Measurements from ENCODE around the gene KIF16B. TPM values are rescaled to one million over a fixed set of nuclear protein-coding genes. Genes with fewer than 3 reads are reported as not detected.

The KIF16B gene
- total and polyA plus RNA-seq, 4 donors = 5.1 to 19.7 (median 8.4) TPM

DNA sequence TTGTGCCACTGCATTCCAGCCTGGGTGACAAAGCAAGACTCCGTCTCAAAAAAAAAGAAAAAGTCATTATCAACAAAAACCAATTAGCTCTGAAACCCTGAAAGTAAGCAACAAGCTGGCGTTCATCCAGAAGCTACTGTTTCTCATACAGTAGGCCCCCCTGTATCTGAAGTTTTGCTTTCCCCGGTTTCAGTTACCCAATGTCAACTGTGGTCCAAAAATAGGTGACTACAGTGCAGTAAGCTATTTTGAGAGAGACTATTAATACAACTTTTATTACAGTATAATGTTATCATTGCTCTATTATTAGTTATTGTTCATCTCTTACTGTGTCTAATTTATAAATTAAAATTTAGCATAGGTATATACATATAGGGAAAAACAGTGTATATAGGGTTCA, 135.1 kb downstream of the KIF16B start:
- Histone ChIP-seq H3K27ac (ENCODE audit: low read depth in 1 of 2, low read length in 2 of 2) (no peak overlapping the region), H3K27me3 (ENCODE audit: control insufficient read depth in 4 of 4, insufficient read depth in 4 of 4, low read length in 3 of 4) (no peaks in the 10 kb centered on the region), H3K9ac (ENCODE audit: low read depth in 1 of 2, low read length in 2 of 2) (no peak overlapping the region), H3K36me3 (ENCODE audit: control insufficient read depth in 4 of 4, insufficient read depth in 3 of 4, low read depth in 1 of 4, low read length in 3 of 4) (no peaks in the 10 kb centered on the region), H3K4me3 (ENCODE audit: low read depth in 1 of 3, low read length in 3 of 3) (no peak overlapping the region), H3K9me3 (ENCODE audit: control insufficient read depth in 4 of 4, low read length in 3 of 4) (no peaks in the 10 kb centered on the region), H3K4me1 (ENCODE audit: control insufficient read depth in 4 of 4, insufficient read depth in 4 of 4, low read length in 3 of 4) (no peaks in the 10 kb centered on the region)
- WGBS = 95% methylated on average over 3 of the region's 3 CpGs
- no peak for DNase-seq (ENCODE audit: low spot score)
- TF ChIP-seq NR2F2 (IDR thresholded peaks at IDR 0.05) (no peak), HNF4A (conservative IDR thresholded peaks at IDR 0.05) (no peak), HNF4G (IDR thresholded peaks at IDR 0.05) (no peak)
- TF ChIP-seq, protein P1, sequence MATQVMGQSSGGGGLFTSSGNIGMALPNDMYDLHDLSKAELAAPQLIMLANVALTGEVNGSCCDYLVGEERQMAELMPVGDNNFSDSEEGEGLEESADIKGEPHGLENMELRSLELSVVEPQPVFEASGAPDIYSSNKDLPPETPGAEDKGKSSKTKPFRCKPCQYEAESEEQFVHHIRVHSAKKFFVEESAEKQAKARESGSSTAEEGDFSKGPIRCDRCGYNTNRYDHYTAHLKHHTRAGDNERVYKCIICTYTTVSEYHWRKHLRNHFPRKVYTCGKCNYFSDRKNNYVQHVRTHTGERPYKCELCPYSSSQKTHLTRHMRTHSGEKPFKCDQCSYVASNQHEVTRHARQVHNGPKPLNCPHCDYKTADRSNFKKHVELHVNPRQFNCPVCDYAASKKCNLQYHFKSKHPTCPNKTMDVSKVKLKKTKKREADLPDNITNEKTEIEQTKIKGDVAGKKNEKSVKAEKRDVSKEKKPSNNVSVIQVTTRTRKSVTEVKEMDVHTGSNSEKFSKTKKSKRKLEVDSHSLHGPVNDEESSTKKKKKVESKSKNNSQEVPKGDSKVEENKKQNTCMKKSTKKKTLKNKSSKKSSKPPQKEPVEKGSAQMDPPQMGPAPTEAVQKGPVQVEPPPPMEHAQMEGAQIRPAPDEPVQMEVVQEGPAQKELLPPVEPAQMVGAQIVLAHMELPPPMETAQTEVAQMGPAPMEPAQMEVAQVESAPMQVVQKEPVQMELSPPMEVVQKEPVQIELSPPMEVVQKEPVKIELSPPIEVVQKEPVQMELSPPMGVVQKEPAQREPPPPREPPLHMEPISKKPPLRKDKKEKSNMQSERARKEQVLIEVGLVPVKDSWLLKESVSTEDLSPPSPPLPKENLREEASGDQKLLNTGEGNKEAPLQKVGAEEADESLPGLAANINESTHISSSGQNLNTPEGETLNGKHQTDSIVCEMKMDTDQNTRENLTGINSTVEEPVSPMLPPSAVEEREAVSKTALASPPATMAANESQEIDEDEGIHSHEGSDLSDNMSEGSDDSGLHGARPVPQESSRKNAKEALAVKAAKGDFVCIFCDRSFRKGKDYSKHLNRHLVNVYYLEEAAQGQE (IDR thresholded peaks at IDR 0.05) = no peak

DNA sequence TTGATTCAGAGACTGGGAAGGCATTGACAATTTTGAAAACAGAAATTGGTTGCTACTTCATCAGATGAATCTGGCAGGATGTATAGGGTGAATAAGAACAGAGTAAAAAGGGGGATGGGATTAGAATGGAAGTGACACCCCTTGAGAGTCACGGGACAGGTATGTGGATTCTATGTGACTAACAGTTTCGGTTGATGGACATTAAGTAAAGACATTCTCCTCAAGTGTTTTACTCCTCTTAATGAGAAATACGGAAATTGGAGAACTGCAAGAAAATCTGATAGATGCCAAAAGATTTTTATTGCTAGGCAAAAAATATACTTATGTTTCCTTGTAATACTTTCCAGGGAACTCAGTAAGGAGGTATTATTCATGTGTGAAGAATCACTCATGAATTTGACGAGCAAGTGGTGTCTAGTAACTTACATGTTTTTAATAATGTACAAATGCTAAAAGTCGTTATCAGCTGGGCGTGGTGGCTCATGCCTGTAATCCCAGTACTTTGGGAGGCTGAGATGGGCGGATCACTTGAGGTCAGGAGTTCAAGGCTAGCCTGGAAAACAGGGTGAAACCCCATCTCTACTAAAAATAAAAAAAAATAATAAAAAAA, 135.8 kb downstream of the KIF16B start:
- WGBS = 97% methylated on average over 7 of the region's 7 CpGs

DNA sequence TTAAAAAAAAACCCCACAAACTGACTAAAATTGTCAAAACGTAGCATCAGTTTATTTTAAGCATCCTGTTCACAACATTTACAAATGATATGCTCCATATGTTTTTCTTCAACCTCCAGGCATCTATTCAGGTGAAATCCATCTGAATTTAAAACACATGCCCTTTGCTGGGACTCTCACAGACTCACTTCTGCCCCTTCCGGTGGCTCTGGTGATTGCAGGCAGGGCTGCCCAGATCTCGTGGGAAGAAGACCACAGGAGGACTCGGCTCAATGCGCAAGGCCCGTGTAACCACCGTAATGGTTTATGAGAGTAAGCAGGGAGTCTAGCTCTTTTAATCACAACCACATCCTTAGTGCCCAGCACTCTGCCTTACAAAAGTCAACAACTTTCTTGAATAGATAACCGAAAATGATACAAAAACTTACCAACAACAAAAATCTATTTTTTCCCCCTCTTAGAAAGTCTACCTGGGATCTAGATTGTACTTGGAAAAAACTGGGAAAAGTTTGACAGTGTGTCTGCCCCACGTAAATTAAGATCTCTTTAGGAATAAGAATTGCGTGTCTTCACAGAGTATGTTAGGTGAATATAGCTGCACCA, 139.1 kb downstream of the KIF16B start:
- no peak overlapping the region for H3K4me3 ChIP-seq (ENCODE audit: low read depth in 1 of 3, low read length in 3 of 3)
- no peaks in the 10 kb centered on the region for H3K4me1 ChIP-seq (ENCODE audit: control insufficient read depth in 4 of 4, insufficient read depth in 4 of 4, low read length in 3 of 4)
- no peak overlapping the region for H3K27ac ChIP-seq (ENCODE audit: low read depth in 1 of 2, low read length in 2 of 2)
- TF ChIP-seq RAD21 (IDR thresholded peaks at IDR 0.05) (peak; percentile 35 to 64), HNF4G (IDR thresholded peaks at IDR 0.05) (no peak), SP1 (IDR thresholded peaks at IDR 0.05) (no peak), GABPA (IDR thresholded peaks at IDR 0.05 in 1 of 2, conservative IDR thresholded peaks at IDR 0.05 in 1 of 2) (no peak)
- TF ChIP-seq, protein P2, sequence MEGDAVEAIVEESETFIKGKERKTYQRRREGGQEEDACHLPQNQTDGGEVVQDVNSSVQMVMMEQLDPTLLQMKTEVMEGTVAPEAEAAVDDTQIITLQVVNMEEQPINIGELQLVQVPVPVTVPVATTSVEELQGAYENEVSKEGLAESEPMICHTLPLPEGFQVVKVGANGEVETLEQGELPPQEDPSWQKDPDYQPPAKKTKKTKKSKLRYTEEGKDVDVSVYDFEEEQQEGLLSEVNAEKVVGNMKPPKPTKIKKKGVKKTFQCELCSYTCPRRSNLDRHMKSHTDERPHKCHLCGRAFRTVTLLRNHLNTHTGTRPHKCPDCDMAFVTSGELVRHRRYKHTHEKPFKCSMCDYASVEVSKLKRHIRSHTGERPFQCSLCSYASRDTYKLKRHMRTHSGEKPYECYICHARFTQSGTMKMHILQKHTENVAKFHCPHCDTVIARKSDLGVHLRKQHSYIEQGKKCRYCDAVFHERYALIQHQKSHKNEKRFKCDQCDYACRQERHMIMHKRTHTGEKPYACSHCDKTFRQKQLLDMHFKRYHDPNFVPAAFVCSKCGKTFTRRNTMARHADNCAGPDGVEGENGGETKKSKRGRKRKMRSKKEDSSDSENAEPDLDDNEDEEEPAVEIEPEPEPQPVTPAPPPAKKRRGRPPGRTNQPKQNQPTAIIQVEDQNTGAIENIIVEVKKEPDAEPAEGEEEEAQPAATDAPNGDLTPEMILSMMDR (IDR thresholded peaks at IDR 0.05; ENCODE audit: low read depth, low read length, missing input control) = peak; percentile 49
- TF ChIP-seq, protein P3, sequence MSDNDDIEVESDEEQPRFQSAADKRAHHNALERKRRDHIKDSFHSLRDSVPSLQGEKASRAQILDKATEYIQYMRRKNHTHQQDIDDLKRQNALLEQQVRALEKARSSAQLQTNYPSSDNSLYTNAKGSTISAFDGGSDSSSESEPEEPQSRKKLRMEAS (IDR thresholded peaks at IDR 0.05) = no peak
- TF ChIP-seq, protein P4, sequence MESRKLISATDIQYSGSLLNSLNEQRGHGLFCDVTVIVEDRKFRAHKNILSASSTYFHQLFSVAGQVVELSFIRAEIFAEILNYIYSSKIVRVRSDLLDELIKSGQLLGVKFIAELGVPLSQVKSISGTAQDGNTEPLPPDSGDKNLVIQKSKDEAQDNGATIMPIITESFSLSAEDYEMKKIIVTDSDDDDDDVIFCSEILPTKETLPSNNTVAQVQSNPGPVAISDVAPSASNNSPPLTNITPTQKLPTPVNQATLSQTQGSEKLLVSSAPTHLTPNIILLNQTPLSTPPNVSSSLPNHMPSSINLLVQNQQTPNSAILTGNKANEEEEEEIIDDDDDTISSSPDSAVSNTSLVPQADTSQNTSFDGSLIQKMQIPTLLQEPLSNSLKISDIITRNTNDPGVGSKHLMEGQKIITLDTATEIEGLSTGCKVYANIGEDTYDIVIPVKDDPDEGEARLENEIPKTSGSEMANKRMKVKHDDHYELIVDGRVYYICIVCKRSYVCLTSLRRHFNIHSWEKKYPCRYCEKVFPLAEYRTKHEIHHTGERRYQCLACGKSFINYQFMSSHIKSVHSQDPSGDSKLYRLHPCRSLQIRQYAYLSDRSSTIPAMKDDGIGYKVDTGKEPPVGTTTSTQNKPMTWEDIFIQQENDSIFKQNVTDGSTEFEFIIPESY (IDR thresholded peaks at IDR 0.05) = no peak
- H3K36me3 ChIP-seq (ENCODE audit: control insufficient read depth in 4 of 4, insufficient read depth in 3 of 4, low read depth in 1 of 4, low read length in 3 of 4) = peaks cover 0 to 2% (median under 1%) of the 10 kb centered on the region in 4 donors
- no peak overlapping the region for H3K9ac ChIP-seq (ENCODE audit: low read depth in 1 of 2, low read length in 2 of 2)
- no peaks in the 10 kb centered on the region for H3K9me3 ChIP-seq (ENCODE audit: control insufficient read depth in 4 of 4, low read length in 3 of 4)
- no peaks in the 10 kb centered on the region for H3K27me3 ChIP-seq (ENCODE audit: control insufficient read depth in 4 of 4, insufficient read depth in 4 of 4, low read length in 3 of 4)
- DNase-seq (ENCODE audit: low spot score) = peak; percentile 43
- 80% methylated on average over 10 of the region's 10 CpGs for WGBS

More for the DNA sequence above, 135.8 kb downstream of the KIF16B start:
- Histone ChIP-seq H3K27ac (ENCODE audit: low read depth in 1 of 2, low read length in 2 of 2) (no peak overlapping the region), H3K27me3 (ENCODE audit: control insufficient read depth in 4 of 4, insufficient read depth in 4 of 4, low read length in 3 of 4) (no peaks in the 10 kb centered on the region), H3K9ac (ENCODE audit: low read depth in 1 of 2, low read length in 2 of 2) (no peak overlapping the region), H3K36me3 (ENCODE audit: control insufficient read depth in 4 of 4, insufficient read depth in 3 of 4, low read depth in 1 of 4, low read length in 3 of 4) (no peaks in the 10 kb centered on the region), H3K9me3 (ENCODE audit: control insufficient read depth in 4 of 4, low read length in 3 of 4) (no peaks in the 10 kb centered on the region), H3K4me1 (ENCODE audit: control insufficient read depth in 4 of 4, insufficient read depth in 4 of 4, low read length in 3 of 4) (no peaks in the 10 kb centered on the region), H3K4me3 (ENCODE audit: low read depth in 1 of 3, low read length in 3 of 3) (no peak overlapping the region)
- TF ChIP-seq RXRA (IDR thresholded peaks at IDR 0.05) (no peak), HNF4A (conservative IDR thresholded peaks at IDR 0.05) (no peak)
- TF ChIP-seq, protein P4 (IDR thresholded peaks at IDR 0.05) = no peak
- DNase-seq (ENCODE audit: low spot score) = no peak

All from liver (tissue), 9 donors.